ENCODE measurements around the gene PYGO2.

PYGO2 gene

DNA sequence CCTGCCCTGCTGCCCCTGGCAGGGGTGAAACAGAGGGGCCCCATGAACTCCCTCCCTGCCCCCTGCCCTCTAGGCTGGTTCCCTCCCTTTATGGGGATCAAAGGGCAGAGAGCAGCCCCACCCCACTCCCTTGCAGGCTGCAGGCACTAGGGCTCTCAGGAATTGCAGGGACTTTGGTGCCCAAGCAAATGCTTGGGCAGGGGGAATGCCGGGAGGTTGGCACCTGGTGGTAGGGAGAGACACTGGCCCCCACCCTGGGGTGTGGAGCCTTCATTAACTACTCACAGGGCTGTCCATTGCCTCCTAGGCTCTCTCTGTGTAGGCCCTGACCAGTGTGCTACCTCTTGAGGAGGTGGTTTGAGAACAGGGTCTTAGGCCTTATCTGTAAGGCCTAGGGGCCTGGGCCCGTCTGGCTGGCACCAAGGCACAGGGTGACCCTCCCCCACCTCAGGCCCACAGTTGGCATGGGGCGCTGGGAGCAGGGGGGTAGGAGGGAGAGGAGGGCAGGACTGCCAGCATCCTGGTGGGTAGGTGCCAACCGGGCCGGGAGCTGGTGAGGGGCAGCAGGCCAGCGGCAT lies 45.8 kb upstream of the PYGO2 start:
- TF ChIP-seq, protein P1, sequence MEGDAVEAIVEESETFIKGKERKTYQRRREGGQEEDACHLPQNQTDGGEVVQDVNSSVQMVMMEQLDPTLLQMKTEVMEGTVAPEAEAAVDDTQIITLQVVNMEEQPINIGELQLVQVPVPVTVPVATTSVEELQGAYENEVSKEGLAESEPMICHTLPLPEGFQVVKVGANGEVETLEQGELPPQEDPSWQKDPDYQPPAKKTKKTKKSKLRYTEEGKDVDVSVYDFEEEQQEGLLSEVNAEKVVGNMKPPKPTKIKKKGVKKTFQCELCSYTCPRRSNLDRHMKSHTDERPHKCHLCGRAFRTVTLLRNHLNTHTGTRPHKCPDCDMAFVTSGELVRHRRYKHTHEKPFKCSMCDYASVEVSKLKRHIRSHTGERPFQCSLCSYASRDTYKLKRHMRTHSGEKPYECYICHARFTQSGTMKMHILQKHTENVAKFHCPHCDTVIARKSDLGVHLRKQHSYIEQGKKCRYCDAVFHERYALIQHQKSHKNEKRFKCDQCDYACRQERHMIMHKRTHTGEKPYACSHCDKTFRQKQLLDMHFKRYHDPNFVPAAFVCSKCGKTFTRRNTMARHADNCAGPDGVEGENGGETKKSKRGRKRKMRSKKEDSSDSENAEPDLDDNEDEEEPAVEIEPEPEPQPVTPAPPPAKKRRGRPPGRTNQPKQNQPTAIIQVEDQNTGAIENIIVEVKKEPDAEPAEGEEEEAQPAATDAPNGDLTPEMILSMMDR (IDR thresholded peaks at IDR 0.05) = no peak

DNA sequence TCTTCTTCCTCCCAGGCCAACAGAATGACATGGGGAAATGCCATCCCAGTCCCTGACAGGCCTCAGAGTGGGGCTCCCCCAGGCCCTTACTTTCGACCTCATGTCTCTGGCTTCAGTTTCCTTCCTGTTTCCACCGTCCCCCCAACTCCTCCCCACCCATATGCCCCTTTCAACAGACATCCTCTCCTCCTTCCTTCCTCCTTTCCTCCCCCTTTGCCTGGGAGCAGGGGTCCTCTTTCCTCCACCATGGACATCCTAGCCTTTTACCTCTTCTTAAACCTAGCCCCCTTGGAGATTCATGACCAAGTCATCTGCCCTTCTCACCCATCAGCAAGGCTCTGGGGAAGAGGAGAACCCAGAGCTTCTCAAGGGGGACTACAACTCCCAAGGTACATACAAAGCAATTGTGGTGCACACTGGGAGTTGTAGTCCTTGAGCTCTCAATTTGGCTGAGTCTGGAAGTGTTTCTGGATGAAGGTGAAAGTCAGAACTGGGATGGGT lies 45.1 kb upstream of the PYGO2 start:
- TF ChIP-seq, protein P1 (IDR thresholded peaks at IDR 0.05) = no peak

DNA sequence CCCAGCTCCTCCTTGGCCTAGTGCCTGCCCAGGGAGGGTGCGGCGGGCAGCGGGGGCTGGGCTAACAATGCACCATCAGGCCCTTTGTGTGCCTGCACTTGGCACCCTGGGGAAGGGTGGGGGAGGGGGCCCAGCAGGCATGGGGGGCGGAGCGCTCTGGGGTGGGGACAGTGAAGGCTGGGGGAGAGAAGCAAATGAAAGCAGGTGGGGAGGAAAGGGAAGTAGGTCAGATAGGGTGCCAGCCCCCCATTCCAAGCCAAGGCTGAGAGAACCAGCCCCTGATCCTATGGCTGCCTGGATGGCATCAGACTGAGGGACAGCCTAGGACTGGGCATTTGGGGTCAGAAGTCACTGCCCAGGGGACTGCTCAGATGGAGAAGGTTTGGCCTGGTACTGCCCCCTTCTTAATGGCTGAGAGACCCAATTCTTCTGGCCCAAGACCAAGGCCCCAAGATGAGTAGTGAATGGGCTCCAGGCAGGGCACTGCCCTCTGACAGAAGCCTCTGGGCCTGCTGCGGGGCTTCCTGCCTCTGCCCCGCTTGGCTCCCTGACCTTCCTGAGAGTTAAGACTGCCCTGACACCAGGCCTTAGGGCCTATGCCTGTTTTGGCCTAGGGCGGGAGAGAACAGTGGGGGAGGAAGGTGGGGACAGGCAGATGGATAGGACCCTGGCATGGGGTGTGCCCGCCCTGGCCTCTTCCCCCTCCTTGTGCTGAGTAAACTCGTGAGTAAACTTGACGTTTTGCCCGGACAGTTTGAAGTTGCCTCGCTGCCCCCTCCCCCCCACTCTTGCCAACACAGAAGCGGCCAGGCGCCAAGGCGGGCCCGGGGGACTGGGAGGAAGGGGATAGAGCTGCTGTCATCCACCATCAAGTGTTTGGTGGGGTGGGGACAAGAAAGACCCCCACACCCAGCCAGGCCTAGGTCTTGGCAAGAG lies 43.8 kb upstream of the PYGO2 start:
- TF ChIP-seq, protein P1 (IDR thresholded peaks at IDR 0.05) = no peak

DNA sequence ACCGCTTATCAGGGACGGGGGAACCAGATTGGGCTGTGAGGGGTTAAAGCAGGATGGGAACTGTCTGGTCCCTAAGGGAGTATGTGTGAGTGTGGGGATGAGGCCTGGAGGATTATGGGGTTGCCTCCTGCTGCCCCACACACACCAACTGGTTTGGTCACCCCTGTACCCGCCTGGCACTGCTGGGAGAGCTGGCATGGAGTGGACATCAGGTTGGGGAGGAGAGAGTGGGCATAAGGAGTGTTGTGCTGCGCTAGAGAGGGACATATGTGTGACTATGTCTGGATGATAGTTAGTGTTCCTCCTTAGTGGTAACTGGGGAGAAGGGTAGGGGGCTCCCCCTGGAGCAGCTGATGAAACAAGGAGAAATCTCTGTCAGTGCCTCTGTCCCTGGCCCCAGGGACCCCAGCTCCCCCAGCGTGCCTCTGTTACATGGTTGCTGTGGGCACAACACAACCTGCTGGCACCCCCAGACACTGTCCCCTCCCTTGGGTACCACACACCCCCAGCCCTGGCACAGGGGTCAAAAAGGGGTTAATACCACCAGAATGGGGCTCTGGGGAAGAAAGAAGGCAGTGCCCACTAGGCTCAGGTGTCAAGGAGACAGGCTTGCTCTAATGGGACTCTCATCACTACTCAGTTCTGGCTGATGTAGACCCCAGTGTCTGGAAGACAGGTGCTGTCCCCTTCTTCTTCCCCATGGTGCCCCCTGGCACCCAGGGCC lies 42.9 kb upstream of the PYGO2 start:
- TF ChIP-seq, protein P1 (IDR thresholded peaks at IDR 0.05) = no peak

DNA sequence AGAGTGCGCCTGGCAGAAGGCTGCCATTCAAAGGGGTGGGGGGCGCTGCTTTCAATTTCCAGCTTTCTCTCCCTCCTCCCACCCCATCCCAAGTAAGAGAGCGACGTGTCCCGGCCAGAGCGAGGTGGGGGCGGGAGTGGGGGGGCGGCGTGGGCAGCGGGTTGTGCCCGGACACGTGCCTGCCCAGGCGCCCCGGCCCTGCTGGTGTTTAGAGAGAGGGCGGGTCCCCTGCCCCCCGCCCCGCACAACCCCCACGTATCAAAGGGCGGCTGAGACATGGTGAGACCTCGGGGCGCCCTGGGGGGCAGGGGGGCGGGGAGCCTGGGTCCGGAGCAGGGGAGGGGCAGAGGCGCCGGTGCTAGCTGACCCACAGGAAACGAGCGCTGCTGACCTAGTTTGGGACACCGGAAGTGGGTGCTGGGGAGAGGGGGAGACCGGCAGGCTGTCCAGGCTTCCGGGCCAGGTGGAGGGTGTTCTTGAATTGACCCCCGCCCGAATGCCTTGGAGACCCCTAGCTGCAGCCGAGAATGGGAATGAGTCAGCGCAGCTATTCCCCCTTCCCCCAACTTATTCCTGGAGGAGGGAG lies 42.3 kb upstream of the PYGO2 start:
- TF ChIP-seq, protein P1 (IDR thresholded peaks at IDR 0.05) = no peak

DNA sequence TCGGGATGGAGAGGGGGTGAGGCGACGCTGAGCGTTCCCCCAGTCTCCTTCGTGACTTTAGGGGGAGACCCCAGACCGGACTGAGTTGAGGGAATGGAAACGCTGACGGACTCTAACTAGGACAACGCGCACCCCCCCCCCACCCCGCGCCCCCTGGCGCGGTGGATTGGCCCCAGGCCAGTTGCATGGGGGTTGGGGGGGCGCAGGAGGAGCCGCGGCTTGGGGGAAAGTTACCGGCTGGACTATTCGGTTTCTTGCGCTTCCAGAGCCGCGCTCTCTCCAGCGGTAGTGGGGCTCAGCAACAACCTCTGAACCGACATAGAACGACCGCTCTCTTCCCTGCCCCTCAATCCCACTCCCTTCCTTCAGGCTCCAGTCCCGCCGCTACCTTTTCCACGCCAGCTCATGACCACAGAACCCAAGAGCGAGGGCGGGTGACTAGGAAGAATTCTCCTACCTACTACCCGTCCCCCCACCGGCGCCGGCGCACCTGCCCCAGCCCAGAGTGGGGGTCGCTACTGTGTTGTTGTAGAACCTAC lies 41.7 kb upstream of the PYGO2 start:
- TF ChIP-seq, protein P1 (IDR thresholded peaks at IDR 0.05) = no peak

Measured in LNCAP (cell line).